CD1c-positive myeloid dendritic cell (primary cell): ENCODE data around the gene BCL6.

Source experiments
- DNase-seq: peaks from one replicate; pipeline ENCODE4 v3.0.0-alpha.2; 2016; ENCODE audit errors: extremely low spot score

BCL6 gene

DNA sequence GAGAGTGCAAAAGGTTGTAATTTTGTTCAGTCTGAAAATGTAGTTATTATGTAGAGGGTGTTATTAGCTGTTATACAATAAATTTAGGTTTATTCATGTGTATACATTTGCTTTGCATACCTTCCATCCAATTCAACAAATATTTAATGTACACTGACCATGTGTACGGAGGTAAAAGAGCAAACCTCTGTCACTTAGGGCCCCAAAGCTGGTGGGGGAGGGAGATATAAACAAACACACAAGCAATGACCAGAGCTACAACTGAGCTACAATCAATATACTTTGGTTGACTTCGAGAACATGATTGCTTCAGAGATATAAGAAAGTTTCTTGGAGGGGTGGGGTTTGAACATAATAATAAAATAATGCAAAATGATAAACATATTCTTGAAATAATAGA, 17.5 kb upstream of the BCL6 start:
- DNase-seq = no peak

- DNase-seq = no peak
Observed at GRCh38 chr3:187759601-187760000, 14.3 kb upstream of the BCL6 start.

DNA sequence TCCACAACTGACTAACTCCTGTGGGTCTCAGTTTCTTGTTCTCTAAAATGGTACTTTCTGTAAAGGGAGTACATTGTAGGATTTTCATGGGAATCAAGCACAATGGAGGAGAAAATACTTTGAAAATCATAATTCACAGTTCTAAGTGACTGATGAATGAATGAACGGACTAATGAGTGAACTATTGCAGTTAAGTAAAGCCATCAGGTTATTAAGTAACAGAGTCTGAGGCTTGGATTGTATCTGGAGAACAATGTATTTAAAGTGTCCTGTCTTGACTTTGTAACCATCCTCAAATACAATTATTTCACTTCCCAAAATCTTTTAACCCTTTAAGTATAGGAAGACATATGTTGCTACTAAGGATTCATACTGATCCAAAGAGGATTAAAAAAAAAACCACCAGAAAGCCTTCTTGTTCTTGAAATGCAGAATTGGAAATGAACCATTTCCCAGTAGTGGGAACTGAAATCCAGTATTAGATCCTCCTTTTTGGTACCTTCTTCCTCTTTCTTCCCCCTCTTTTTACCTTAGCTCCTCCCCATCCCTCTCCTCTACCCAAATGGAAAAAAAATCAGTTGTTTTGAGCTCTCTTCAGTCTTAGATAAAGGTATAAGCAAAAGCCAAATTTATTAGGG, 13.2 kb upstream of the BCL6 start:
- peak; percentile 79 for DNase-seq

DNA sequence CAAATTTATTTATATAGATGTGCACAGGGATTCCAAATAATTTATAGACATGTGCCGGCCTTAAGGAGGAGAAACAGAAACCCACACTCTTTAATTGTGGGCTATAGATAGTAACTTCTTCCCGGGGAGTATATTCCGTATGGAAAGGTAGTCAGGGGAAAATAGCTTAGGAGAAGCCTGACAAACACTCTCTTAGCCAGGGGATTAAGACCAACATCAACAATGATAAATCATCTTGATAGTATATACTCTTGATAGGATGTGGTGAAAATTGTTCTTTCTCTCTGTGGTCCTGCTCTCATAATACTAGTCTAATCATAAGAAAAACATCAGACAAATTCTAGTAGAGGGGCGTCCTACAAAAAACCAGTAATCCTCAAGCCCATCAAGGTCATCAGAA, 8.2 kb upstream of the BCL6 start:
- DNase-seq = no peak

DNA sequence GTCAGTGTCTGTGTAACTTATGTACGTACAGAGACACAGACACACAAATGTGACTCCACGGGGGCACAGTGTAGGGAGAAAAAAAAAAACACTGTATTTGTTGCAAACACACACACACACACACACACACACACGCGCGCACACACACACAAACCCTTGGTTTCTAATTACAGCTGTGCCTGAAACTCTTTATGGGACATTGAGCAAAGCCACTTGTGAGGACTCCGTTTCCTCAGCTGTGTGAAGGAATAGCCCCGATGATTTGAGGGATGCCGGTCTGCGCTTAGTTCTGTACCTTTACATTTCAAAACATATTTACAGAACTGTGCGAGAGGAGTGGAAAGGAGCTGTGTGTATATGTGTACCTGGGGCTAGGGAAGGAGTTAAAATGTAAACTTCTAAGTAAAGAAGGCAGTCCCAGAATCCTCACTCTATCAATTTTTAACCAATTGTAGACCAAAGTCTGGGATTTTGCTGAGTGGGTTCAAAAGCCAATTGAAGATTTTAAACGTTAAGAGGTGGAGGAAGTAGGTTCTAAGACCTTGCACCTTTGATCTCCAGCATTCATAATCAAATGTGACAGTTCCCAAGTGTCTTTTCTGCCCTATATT, 5.3 kb upstream of the BCL6 start:
- no peak for DNase-seq

DNA sequence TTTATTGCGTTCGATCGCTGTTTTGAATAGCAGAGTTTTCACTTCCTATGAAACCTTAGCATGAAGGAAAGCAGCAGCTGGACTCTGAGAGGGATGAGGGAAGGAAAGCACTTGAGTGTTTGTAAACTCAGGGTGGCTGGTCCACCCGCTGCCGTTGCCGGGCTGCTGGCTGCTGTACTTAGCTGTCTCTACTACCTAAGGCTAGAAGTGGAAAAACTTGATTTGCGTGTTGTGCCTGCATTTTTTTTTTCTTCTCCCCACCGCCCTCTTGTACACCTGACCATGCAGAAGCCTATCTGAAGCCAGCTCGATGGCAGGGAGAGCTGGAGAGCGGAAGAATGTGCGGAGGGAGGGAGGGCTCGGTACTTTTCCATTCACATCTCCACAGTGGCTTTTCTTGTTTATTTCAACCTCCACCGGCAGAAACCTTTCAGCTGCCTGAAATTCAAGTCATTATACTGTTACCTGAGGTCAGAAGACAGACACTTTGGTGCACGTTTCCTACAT, 4.8 kb upstream of the BCL6 start:
- peak; percentile 48 for DNase-seq

- DNase-seq = peak; percentile 92
Observed at GRCh38 chr3:187748050-187748481, 2.8 kb upstream of the BCL6 start.

GRCh38 chr3:187747506-187747905, 2.2 kb upstream of the BCL6 start:
- DNase-seq = peak; percentile 13

DNA sequence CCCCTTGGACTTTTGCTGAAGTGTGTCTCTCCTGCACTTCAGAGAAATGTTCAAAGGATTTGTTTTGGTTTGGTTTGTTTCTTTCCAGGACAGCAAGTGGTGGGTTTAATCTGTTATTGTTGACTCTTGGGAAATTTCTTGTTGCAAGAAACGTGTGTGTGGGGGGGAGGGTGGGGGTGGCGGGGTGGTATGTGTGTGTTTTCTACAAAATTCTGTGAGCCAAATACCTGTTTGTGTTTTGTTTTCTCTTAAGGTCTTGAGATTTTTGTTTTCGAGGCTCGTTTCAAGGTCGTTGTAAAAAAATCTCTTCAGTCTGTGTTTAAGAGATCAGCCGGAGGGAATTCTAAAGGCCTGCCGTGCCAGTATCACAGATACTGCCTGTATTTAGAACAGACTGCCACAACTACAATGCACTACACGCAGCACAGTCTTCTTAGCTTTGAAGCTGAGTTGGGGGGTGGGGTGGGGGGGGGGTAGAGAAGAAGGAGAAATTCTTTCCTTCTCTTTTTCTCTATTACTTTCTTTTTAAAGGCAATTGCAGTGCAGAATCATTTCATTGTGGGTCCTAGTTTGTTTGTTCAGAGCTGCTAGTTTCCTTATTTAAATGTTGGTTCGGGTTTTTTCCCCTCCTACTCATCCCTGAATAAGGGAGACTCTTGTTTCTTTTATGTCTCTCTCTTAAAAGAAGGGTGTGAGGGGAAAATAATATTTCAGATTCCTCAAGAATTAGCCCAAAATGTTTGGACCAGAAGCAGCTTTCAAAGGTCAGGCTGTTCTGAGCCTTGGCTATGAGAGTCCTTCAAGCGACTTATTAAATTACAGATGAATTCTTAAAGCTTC, 1.4 kb upstream of the BCL6 start:
- DNase-seq = peak; percentile 65

- DNase-seq = no peak
Observed at GRCh38 chr3:187746059-187746441, 782 bp upstream of the BCL6 start.

DNA sequence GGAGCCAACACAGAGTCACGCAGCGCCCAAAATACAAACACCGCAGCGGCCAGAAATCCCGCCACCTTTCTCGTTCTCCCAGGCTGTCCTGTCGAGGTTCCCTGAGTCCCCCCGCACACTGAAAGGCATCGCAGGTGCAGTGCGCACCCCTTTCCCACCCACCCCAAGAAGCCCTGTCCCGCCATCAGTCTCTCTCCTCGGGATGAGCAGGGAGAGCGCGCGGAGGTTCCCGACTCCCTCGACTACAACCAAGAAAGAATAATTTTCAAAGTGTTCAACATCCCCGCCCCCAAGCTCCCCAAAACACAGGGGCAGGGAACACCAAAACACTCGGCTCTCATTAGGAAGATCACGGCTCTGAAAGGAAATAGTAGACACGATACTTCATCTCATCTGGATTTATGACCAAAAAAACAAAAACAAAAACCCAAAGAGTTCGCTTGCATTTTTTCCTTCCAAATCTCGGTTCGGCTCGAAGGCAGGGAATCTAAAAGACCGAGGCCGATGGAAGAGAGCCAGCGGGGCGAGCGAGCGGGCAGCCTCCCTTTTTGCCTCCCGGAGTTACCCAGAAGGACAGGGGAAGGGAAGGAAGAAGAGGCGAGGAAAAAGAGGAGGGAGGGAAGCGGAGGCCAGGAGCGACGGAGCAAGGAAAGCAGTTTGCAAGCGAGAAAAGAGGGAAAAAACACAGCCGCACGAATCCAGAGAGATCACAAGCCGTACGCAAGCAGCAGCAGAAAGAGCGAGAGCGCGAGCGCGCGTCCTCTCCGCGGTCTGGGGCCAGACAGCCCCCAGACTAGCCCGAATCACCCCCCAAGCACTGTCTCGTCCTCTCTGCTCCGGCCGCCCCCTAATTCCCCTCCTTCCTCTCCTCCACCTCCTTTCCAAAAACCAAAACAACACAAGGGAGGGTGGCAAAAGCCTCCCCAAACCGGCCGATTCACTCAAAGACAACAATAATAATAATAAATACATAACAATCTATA, 808 bp downstream of the BCL6 start:
- peak; percentile 73 for DNase-seq

DNA sequence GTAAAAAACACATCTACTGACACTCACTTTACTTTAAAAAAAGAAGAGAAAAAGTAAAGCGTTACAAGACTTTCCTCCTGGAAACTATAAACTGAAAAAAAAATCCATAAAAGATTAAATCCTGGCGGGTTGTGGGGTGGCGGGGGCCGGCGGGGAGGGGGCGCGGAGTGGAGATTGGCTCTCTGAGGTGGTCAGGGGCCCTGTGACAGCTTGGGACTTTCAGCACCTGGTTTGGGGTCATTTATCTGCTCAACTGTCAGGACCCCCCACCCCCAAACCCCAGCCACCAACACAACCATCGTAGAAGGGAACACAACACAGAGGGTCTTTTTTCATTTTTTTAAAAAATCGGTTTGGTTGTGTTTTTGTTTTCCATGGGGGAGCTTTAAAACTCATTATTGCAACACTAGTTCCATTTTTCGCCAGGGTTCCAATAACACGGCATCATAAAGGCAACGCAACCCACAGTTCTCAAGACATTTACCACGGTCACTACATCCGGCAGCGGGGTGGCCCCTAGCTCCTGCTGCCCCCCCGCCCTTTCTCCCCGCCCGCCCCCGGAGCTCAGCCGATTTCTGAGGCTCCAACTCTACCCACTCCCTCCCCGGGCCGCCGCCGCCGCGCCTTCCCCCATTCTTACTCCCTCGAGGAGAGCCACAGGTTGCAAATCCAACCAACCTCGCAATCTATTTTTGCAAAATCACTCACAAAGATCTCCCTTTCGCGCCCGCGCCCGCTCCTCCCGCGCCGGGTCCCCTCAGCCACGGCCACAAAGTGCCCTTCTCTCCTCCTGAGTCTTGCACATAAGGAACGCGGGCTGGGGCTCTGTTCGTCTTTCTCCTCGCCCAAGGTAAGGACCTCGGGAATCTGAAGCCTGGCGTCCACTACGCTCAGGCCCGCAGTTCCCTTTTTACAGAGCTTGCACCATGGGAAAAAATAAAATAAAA, 1.8 kb downstream of the BCL6 start:
- peak; percentile 85 for DNase-seq

DNA sequence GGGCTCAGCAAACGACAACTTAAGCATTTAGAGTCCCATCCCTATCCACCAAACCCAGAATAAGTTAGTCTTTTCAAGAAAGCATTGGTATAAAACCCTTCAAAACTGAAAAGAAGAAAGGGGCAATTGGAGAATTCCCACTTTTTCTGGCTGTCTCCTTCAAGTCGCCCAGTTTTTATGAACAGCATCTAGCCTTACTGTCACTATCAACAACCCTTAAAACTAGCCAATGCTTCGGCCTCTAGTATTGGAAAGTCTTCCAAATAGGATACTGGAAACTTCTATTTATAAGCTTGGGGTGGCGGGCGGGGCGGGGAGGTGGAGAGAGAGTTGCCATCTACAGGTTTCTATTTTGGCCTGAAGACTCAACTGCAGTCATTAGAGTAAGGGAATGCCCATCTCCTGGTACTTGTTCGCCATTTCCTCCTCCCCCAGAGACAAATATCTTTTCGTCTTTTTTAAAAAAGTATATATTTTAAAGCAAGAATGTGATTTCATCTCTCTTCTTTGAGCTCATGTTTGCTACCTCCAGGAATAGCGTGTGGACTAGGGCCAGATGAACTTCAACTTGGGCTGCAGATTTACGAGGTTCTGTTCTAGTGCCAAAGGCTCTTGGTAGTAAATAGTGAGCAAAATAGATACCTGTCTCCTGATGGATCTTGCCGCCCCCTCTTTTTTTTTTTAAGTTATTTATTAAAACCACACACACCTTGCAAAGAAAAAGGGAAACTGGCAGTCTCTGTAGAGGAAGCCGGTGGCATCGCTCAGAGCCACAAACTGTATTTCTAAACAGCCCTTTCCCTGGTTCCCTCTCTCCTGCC, 2.7 kb downstream of the BCL6 start:
- DNase-seq = peak; percentile 68

DNA sequence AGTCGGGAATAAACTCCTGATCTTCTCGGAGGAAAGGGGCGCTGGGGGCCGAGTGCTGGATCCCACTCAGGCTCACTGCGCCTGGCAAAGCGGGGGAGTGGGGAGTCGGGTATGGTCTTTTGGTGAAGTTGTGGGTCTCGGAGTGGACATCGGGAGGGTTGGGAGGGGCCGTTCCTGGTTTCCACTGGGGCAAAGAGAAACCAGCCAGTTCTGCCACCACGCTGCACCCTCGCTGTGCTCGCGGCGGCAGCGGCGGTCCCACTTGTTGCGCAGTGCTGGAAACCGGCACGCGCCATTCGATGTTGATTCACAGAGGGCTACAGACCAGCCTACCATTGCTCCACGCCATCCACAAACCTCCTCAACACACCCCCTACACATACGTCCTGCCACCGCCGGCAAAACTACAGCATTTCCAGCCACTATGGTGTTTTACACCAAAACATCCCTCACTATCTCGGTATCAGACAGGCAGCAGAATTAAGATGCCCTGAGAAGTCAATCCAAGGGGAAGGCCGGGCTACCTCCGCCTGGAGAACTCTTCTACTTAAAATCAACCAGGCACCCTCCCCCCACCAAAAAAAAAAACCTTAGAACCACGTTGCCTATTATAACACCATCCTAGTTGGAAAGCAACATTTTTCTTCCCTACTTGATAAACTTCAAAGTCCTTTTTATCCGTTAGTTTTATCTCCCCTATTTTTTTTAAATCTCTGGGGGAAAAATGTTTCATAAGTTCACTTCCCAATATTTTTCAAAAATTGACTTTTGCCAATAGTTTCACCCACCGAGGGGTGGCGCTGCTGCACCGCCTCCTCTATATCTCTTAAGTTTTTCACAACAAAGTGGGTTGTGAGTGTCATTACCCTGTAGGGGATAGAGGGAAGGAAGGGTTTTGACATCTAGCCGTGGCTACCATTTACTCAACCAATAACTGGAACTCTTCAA, 3.6 kb downstream of the BCL6 start:
- DNase-seq = peak; percentile 93

DNA sequence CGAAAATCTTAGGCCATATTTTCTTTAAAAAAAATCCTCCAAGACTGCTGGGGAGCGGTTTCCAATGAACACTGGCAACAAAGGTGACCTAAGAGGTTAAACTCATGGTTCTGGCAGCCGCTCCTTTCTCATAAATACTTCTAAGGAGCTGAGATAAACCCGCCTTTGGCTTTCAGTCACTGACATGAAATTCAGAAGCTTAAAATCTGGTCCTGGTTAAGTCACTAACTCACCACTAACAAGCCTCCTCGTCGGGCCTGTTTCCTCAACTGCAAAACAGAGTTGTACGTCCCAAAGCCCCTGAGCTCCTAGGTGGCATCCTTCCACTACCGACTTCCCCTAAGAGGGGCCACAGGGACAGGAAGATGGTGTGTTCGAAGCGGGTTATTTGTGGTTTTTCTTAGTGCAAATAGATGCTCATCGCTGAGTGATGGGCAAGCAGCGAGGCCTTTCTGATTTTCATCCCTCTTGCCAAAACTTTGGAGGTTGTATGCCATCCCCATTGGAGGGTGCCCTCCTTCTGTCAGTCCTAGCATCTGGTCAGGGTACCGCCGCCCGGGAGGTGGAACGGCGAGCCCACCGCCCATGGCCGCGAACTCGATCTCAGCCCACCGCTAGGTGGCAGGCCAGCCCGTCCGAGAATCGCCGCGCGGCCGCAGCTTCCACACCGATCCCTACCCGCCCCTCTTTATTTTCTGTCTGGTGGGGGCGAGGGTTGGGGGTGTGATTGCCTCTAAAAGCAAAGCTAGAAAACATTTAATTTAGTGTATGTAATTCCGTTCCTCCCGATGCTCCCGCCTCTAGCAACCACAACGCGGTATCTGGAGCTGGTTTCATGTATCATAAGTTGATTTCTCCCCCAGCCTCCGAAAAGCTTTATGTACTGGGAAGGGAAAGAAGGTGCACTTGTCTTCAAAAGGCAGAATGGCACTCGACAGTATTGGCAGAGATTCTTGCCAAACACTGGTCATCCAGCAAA, 4.6 kb downstream of the BCL6 start:
- peak; percentile 79 for DNase-seq

DNA sequence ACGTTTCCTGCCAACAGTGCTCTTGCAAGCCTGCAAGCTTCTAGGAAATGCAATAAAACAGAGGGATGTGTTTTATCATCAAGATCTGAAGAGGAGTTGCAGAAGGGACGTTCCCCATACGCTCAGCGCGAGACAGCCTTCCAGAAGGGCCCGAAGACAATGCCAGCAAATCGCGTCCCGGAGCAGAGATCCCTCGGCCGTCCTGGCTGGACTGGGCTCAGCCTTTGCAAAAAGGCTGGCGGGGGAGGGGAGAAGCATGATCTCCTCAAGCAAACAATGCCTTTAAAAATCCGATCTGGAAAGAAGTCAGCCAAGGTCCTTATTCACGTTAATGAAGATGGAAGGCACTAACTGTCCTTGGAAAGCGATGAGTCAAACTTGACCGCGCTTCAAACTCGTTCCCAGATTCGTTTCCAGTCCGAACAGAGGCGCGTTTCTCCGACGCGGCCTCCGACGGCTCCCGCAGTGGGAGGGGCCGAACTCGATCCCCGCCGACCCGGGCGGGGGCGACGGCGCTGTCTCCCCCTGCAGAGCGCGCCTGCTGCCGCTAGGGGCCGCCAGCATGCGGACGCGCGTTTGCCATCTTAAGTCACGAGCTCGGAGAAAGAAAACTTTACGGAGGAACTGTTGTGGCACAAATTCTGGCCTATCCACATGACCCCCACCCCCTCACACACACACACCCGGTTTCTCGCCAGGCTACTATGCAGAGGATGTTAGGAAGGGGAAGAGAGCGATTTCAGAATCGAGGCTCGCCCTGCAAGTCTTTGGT, 5.5 kb downstream of the BCL6 start:
- DNase-seq = peak; percentile 97
